NOMO-1 (cell line): Measurements from ENCODE around the gene BRIX1.
A peak's percentile ranks its signal among the peaks of the same experiment; 100 is the strongest.
"Not testable (repeated sequence)": the region's sequence is repeated elsewhere in the genome, so short reads cannot be mapped to it uniquely, and the experiment has no call there.

Experiments used
- DNase-seq, 2 experiments: peaks; one replicate each; lab custom pipeline; 2025; ENCODE audit not compliant: unreplicated experiment in 2 of 2; lab: John Stamatoyannopoulos, UW

BRIX1 gene

GRCh38 chr5:34913072-34913471 is 2.4 kb upstream of the BRIX1 start:
- peak in 1 of 2 experiments; percentile 33 for DNase-seq

- DNase-seq, result peak; percentile 39 to 40
These were observed 806 bp upstream of the BRIX1 start for GRCh38 chr5:34914671-34915138.

- DNase-seq, result peak in 1 of 2 experiments; percentile 54
These were observed 313 bp downstream of the BRIX1 start for GRCh38 chr5:34915856-34916192.

- DNase-seq, result no peak
These were observed 1.0 kb downstream of the BRIX1 start for GRCh38 chr5:34916518-34916917.

DNA sequence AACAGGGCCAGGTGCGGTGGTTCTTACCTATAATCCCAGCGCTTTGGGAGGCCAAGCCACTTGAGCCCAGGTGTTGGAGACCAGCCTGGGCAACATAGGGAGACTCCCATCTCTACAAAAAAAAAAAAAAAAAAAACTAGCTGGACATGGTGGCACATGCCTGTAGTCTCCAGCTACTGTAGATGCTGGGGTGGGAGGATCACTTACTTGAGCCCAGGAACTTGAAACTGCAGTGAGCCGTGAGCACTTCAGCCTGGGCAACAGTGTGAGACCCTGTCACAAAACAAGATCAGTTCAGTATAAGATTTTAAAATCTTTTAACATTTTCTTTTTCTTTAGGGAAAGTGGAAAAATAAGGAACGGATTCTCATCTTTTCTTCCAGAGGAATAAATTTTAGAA is 2.5 kb downstream of the BRIX1 start:
- DNase-seq, result no peak

- DNase-seq, result no peak
These were observed 3.6 kb downstream of the BRIX1 start for GRCh38 chr5:34919077-34919476.

DNA sequence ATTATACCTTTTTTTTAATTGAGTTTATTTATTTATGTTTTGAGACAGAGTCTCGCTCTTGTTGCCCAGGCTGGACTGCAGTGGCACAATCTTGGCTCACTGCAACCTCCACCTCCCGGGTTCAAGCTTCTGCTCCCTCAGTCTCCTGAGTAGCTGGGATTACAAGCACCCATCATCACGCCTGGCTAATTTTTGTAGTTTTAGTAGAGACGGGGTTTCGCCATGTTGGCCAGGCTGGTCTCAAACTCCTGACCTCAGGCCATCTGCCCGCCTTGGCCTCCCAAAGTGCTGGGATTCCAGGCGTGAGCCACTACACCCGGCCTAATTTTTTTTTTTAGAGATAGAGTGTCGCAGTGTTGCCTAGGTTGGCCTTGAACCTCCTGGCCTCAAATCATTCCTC is 7.7 kb downstream of the BRIX1 start:
- not testable (repeated sequence) for DNase-seq

DNA sequence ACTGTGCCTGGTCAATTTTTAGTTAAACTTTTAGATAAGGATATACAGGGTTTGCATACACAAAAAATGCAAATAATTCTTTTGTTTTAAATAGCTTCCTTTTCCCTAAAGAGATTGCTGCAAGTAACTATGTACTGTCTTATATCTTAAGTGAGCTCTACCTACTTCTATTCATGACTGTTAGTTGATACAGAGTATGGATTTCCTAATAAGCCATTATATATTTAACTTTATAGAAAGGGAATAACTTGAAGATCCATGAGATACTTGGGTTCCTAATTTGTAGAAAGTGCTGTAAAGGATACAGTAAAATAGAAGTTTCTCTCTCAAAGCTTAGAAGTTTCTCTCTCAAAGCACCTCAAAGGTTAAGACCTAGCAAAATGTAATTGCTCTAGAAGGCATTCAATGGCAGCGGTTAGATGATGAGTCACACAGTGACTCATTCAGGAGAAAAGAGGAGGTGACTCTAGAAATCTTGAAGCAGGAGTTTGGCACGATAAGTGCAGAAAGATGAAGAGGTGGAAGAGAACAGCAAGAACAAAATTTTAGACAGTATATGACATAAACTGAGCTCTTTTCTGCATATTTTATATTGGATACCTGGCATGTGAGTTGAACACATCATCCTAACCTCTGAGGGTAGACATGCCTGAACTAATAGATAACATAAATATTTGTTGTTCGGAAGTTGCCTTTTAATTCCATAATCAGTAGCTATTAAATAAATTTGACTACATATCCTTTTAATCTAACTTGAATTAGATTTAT is 8.4 kb downstream of the BRIX1 start:
- peak; percentile 74 to 96 for DNase-seq

DNA sequence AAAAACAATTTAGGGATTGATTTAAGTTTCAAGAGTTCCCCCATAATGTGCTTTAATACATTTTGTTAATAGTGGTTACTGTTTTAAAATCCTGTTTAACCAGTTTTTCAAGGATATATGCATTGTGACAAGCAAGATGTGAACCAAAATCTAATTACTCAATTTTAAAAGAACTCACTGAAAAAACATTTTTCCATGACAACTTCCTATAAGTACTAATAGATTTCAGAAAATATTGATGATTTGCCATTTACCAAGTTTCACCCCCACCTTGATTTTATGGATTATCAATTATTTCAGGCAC is 8.9 kb downstream of the BRIX1 start:
- DNase-seq, result no peak

DNA sequence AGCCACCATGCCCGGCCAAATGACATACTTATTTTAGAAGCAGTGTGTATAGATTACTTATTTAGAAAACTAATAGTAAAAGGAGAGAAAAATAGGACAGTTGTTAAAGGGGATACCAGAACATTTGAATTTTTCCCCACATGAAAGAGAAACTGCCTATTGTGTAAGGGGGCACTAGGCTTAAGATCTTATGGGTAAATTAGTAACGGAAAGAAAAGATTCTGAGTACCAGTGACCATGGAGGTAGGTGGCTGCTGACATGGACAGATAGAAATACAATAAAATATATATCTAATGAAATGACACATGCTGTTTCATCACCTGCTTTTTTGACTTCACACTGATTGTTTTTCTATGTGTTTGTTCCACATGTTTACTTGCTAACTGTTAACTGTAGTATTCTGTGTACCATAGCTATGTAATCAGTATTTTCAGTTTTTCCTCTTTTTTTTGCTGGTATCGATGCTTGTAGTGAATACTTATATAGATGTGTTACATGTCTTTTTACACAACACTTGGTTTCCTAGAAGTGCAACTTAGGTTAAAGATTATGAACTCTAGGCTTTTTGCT is 10.9 kb downstream of the BRIX1 start:
- no peak for DNase-seq

- DNase-seq, result no peak
These were observed 12.3 kb downstream of the BRIX1 start for GRCh38 chr5:34927785-34928184.

- peak in 1 of 2 experiments; percentile 37 for DNase-seq
These were observed 12.8 kb downstream of the BRIX1 start for GRCh38 chr5:34928267-34928666.

DNA sequence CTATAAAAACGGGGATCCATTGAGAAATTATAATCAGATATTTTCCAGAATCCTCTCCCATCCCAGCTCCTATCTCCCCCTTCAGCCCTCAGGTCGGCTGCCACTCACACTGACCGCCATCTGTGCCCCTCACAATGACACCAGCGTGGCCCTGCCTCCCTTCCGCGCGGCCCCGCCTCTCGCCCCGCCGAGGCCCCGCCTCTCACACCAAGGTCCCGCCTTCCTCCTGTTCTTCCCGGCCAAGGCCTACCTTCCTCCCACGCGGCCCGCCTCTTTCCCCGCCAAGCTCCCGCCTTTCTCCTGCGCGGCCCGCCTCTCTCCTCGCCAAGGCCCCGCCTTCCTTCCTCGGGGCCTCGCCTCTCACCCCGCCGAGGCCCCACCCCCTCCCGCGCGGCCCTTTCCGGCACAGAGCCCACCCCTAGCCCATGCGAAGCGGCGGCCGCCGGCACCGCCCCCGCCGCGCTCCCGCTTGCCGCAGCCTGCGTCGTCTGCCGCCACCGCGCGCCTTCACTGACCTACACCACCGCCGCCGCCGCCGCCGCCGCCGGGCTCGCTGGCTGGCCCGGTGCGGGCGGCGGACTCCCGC is 13.7 kb downstream of the BRIX1 start, which contains the start of gene DNAJC21:
Gene DNAJC21 (plus strand): TSS at position 426 of the 586 bp plus-strand sequence. CDS start 261 bp downstream, outside the sequence.
- DNase-seq, result peak; percentile 99 to 100

DNA sequence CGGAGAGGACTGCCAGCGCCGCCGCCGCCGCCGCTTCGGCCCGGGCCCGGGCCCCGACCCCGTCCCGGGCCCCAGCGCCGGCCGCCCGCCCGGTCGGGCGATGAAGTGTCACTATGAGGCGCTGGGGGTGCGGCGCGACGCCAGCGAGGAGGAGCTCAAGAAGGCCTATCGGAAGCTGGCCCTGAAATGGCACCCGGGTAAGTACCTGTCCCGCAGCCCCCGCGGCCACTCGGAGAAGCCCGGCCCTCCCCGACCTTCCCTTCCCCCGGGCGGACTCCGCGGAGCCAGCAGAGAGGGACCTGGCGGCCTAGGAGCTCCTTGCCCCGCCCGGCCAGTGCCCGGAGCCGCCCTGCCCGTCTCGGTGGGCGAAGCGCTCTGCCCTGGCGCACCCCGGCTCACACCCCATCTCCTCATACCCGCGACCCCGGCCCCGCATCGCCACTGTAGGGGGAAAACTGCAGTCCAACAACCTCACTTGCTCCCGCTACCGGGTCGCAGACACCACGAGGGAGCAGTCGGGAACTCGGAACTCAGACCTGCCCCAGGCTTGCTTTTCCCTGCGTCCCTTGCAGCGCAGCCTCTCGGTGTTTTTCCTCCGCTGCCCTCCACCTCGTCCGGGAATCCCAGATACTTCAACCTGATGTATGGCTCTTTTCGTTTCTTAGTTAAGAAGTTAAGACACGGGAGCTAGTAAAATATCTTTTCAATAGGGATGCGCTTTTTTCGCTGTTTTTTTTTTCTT is 14.4 kb downstream of the BRIX1 start:
- peak; percentile 88 to 94 for DNase-seq

DNA sequence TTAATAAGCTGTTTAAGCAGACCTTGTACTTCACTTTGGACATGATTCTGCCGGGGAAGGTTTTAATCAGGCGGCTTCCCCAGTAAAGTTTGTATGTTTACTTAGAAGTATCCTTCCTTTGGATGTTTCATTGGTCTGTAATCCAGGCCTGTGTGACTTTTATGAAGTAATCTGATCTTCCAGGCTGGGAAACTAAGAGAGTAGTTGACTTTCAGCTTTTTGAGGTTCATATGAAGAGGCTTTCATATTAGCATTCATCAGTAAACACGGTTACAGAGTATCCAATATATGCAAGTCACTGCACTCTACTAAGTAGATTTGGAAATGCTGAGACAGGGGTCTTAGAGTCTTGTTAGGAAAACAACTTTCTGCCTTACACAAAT is 14.9 kb downstream of the BRIX1 start:
- DNase-seq, result peak in 1 of 2 experiments; percentile 59

DNA sequence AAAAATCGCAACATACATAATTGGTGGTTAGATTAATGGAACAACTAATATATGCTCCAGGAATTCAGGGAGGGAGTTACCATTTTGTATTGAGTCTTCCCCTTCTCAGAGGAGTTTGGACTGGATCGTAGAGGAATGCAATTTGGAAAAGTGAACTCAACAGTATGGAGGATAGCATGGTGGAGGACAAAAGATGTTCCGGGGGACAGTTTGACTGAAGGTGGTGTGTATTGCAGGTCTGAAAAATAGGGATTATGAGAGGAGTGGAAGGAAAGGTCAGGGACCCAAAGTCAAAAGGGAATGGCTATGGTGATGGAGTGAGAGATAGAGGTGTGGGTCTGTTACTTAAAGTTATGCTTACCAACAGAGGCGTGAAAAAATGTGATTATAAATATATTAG is 15.4 kb downstream of the BRIX1 start:
- DNase-seq, result no peak

DNA sequence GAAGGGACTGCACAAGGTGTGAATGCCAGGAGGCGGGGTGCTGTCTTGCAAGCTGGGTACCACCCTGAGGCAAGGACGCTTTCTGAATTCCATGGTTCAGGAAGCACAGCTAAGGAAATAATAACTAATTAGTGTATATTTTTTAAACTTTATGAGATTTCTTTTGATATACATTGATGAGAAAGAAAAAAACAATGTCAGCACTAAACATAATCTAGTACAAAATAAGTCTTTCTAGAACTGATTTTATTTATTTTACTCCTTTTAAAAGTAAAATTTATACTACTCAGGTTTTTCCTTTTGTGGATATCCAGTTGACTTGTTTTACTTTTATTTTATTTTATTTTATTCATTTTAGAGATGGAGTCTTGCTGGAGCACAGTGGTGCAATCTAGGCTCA is 17.4 kb downstream of the BRIX1 start:
- no peak for DNase-seq

DNA sequence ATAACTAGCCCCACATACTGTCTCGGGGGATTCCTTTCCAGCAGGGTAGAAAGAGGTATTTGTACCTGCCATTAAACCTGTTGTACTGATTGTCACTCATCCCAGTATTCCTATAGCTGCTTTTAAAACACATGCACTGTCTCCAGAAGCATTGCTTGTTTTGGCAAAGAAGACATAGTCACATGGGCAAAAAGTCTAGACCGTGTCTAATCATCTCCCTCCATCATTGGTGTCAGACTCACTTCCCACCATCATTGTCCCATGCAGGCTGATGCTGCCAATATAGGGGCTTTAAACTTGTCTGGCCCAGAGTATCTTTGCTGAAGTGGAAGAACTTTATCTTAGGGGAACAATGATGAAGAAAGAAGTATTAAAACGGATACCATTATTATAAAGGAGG is 26.4 kb downstream of the BRIX1 start:
- no peak for DNase-seq

- no peak for DNase-seq
These were observed 28.5 kb downstream of the BRIX1 start for GRCh38 chr5:34944044-34944443.

DNA sequence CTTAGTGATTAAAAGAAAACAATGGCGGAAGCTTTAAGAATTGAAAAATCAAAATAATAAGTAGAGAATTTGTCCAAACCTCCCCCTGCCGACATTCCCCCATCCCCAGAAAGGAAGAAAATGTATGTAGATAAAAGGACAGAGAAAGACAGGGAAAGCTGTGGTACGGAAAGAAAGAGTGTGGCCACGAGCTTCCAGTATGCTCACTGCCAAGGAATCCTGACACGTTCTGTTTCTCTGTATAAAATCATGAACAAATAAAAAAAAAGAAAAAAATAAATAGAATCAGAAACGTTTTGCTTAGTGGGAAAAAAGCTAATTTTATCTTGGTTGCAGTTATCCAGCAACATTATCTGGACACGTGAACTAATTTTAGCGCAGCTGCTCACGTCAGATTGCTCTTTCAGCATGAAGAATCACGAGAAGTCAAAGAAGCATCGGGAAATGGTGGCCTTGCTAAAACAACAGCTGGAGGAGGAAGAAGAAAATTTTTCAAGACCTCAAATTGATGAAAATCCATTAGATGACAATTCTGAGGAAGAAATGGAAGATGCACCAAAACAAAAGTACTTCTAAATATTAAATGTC is 29.0 kb downstream of the BRIX1 start:
- DNase-seq, result no peak

GRCh38 chr5:34957321-34957720 is 41.8 kb downstream of the BRIX1 start:
- no peak for DNase-seq
